Psoas muscle (tissue), 8 donors: Measurements from ENCODE around the gene RALGAPA2. TPM values are rescaled to one million over a fixed set of nuclear protein-coding genes. Genes with fewer than 3 reads are reported as not detected.
"Not testable (repeated sequence)": the region's sequence is repeated elsewhere in the genome, so short reads cannot be mapped to it uniquely, and the experiment has no call there.

ENCODE experiments used
- ATAC-seq, 4 donors: fragments of 200-7000 bp; cut with Tn5 transposase; one replicate each; pipeline ENCODE4 v1.9.1; 2020; ENCODE audit warnings: moderate library complexity in 3 of 4, mild to moderate bottlenecking in 2 of 4
- DNase-seq, 2 donors: peaks; one replicate each; pipeline ENCODE4 v3.0.0-alpha.2; 2020
- H3K27ac ChIP-seq: fragments of 200-600 bp; one replicate; pipeline ENCODE4 v1.8.0; 2022
- H3K27me3 ChIP-seq, 3 donors: fragments of 200-600 bp in 1 of 3; one replicate each; pipeline versions ENCODE4 v1.6.1 to v1.8.0; 2013 to 2022; ENCODE audit warnings: low read length in 2 of 3, mild to moderate bottlenecking in 2 of 3, moderate library complexity in 1 of 3; ENCODE audit not compliant: insufficient read depth in 3 of 3
- H3K36me3 ChIP-seq, 2 donors: fragments of 200-600 bp in 1 of 2; one replicate each; pipeline versions ENCODE4 v1.6.1 to v1.8.0; 2013 to 2022; ENCODE audit warnings: low read depth in 1 of 2, mild to moderate bottlenecking in 1 of 2, moderate library complexity in 1 of 2; ENCODE audit not compliant: insufficient read depth in 1 of 2
- H3K4me1 ChIP-seq: fragments of 200-600 bp; one replicate; pipeline ENCODE4 v1.8.0; 2022
- H3K4me3 ChIP-seq: fragments of 200-600 bp; one replicate; pipeline ENCODE4 v1.8.0; 2022; ENCODE audit warnings: mild to moderate bottlenecking
- H3K9me3 ChIP-seq: fragments of 200-600 bp; one replicate; pipeline ENCODE4 v1.8.0; 2022
- CTCF ChIP-seq: fragments of 200-600 bp; IDR thresholded peaks from one replicate; pipeline ENCODE4 v1.8.0; 2022; ENCODE audit warnings: antibody characterized with exemption
- WGBS, 3 donors: extraction: QIAGEN DNeasy Blood & Tissue Kit; methylation state at CpG; one replicate each; pipeline versions ENCODE4 v1.1.6 to v1.1.7; 2013; 5-methylcytosine and 5-hydroxymethylcytosine counted together
- intact Hi-C, 2 donors: fragments of 100-400 bp; cut with DNase I; formaldehyde crosslinking; loops; one replicate each; pipeline versions ENCODE4 v1.11.0 to v1.14.2; 2022
- polyA plus RNA-seq, 3 donors: library from polyadenylated mRNA; stranded (reverse); fragments of 200-250 nt; gene quantifications; one replicate each; pipeline ENCODE4 v1.2.3, GENCODE V29; 2013
- total RNA-seq, 4 donors: library from RNA; stranded (reverse); fragmentation: NEBNext Ultra II Directional in 2 of 4; extraction: Animal tissue kit (Norgen Biotek cat#: 25700) in 2 of 4; gene quantifications; one replicate each; pipeline versions ENCODE4 v1.2.1 to v1.2.4, GENCODE V29; 2021 to 2023
- donor health status: healthy with polysubstance abuse.
- donor health status: DM: no; HTN: no; CAD: no; lungs with moderate emphysema.
- donor health status: Bipolar disorder and iron deficiency.
- donor health status: healthy.
- donor health status: DM: yes; HTN: yes; CAD: no.
- donor health status: DM: no; HTN: no; CAD: no.
- donor health status: DM: no; HTN: no; CAD: no.
- donor health status: DM: yes; HTN: yes; CAD: no.

The RALGAPA2 gene
- total and polyA plus RNA-seq, 7 donors: 12.2 to 75.5 (median 51.1) TPM

- no peak for TF ChIP-seq CTCF
- no peak for ATAC-seq
- peaks cover 0 to 23% of the 10 kb centered on the region in 2 donors for H3K36me3 ChIP-seq
Measured at GRCh38 chr20:20548527-20549266, 163.7 kb downstream of the RALGAPA2 start.

DNA sequence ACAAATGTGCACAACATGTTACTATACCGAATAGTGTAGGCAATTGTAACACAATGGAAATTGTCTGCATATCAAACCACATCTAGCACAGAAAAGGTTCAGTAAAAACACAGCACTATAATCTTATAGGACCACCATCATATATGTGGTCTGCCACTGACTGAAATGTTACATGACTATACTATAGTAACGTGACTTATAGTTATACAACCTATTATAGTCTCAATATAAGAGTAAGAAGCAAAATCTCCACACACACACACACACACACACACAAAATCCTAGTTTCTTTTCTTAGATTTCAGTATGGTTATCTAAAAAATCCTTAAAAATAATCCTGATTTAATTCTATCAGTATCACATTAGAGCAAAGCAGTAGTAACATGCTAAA is 164.6 kb downstream of the RALGAPA2 start:
- Histone ChIP-seq H3K9me3 (no peaks in the 10 kb centered on the region), H3K36me3 (peaks cover 0 to 19% of the 10 kb centered on the region in 2 donors), H3K27ac (no peak overlapping the region), H3K27me3 (no peaks in the 10 kb centered on the region), H3K4me1 (peaks cover 8% of the 10 kb centered on the region), H3K4me3 (no peak overlapping the region)
- ATAC-seq (no peak), DNase-seq (no peak)
- no peak for TF ChIP-seq CTCF
- 92 to 95% (median 94%) methylated on average over 2 of the region's 2 CpGs for WGBS, 3 donors
- intact Hi-C loops: no loop called here

More at GRCh38 chr20:20548527-20549266, 163.7 kb downstream of the RALGAPA2 start:
- WGBS, 3 donors: 89 to 95% (median 91%) methylated on average over 5 of the region's 5 CpGs
- Histone ChIP-seq H3K4me3 (no peak overlapping the region), H3K9me3 (no peaks in the 10 kb centered on the region), H3K4me1 (peaks cover 8% of the 10 kb centered on the region), H3K27ac (no peak overlapping the region), H3K27me3 (no peaks in the 10 kb centered on the region)
- intact Hi-C loops: no loop called here
- DNase-seq: no peak

- intact Hi-C loops: no loop called here
- DNase-seq (no peak), ATAC-seq (peak in 3 of 4 donors; percentile 27 to 57 (median 31))
- H3K9me3 ChIP-seq: no peaks in the 10 kb centered on the region
- no peak overlapping the region for H3K27ac ChIP-seq
- TF ChIP-seq CTCF: no peak
- 88 to 97% (median 91%) methylated on average over 5 of the region's 5 CpGs for WGBS, 3 donors
- H3K36me3 ChIP-seq: peaks cover 0 to 18% of the 10 kb centered on the region in 2 donors
- no peak overlapping the region for H3K4me3 ChIP-seq
- no peaks in the 10 kb centered on the region for H3K27me3 ChIP-seq
- H3K4me1 ChIP-seq: peaks cover 8% of the 10 kb centered on the region
Measured at GRCh38 chr20:20547221-20547875, 165.1 kb downstream of the RALGAPA2 start.

DNA sequence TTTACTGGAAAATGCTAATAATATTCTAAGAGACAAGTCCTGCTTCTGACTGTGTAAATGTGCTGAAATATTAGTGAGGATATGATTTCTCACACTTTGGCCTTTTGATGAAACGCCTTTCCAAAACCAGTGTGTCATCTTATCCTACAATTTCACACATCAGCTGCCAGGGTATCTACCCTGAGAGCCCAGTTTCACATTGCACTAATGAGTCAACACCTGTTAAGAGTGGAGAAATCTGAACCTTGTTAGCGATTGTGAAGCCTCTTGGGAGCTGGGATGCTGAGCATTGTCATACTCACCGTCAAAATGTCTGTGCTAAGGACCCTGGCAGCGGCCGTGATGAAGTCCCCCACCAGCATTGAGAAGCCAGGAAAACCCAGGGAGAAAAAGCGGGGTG is 166.0 kb downstream of the RALGAPA2 start:
- no peak overlapping the region for H3K27ac ChIP-seq
- H3K36me3 ChIP-seq: peaks cover 0 to 18% of the 10 kb centered on the region in 2 donors
- intact Hi-C loops: no loop called here
- peak; percentile 85 to 98 (median 95) for ATAC-seq
- no peaks in the 10 kb centered on the region for H3K9me3 ChIP-seq
- DNase-seq: no peak
- 39 to 44% (median 41%) methylated on average over 6 of the region's 6 CpGs for WGBS, 3 donors
- no peak for TF ChIP-seq CTCF
- H3K4me3 ChIP-seq: no peak overlapping the region
- no peaks in the 10 kb centered on the region for H3K27me3 ChIP-seq
- peaks cover 8% of the 10 kb centered on the region for H3K4me1 ChIP-seq

DNA sequence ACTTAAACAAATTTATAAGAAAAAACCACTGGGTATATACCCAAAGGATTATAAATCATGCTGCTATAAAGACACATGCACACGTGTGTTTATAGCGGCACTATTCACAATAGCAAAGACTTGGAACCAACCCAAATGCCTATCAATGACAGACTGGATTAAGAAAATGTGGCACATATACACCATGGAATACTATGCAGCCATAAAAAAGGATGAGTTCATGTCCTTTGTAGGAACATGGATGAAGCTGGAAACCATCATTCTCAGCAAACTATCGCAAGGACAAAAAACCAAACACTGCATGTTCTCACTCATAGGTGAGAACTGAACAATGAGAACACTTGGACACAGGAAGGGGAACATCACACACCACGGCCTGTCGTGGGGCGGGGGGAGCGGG is 169.1 kb downstream of the RALGAPA2 start:
- H3K4me3 ChIP-seq, H3K4me1 ChIP-seq, ATAC-seq, H3K9me3 ChIP-seq, intact Hi-C loops, H3K27ac ChIP-seq, DNase-seq, H3K27me3 ChIP-seq: not testable (repeated sequence)
- H3K36me3 ChIP-seq: peaks cover 0 to 22% of the 10 kb centered on the region in 2 donors
- 96 to 99% (median 97%) methylated on average over 6 to 7 of the region's 7 CpGs for WGBS, 3 donors
